Activated CD8-positive, alpha-beta memory T cell treated with anti-CD3 and anti-CD28 coated beads for 36 hours (primary cell): ENCODE data around the gene TXNDC11. TPM values are rescaled to one million over a fixed set of nuclear protein-coding genes. Genes with fewer than 3 reads are reported as not detected.

ENCODE experiments used
- CTCF ChIA-PET: fragments of 350-600 bp; sonication (Branson Sonifier 250); formaldehyde crosslinking; loops from one replicate; lab custom pipeline; 2021; ENCODE audit warnings: antibody characterized with exemption; lab: Charles Lee
- POLR2A ChIA-PET: fragments of 350-600 bp; sonication (Branson Sonifier 250); formaldehyde crosslinking; loops from one replicate; lab custom pipeline; 2021; ENCODE audit warnings: antibody characterized with exemption; lab: Charles Lee
- total RNA-seq, 2 experiments: library from RNA; stranded (reverse); gene quantifications; one replicate each; pipeline ENCODE4 v1.2.3, GENCODE V29; 2021

Gene TXNDC11, protein sequence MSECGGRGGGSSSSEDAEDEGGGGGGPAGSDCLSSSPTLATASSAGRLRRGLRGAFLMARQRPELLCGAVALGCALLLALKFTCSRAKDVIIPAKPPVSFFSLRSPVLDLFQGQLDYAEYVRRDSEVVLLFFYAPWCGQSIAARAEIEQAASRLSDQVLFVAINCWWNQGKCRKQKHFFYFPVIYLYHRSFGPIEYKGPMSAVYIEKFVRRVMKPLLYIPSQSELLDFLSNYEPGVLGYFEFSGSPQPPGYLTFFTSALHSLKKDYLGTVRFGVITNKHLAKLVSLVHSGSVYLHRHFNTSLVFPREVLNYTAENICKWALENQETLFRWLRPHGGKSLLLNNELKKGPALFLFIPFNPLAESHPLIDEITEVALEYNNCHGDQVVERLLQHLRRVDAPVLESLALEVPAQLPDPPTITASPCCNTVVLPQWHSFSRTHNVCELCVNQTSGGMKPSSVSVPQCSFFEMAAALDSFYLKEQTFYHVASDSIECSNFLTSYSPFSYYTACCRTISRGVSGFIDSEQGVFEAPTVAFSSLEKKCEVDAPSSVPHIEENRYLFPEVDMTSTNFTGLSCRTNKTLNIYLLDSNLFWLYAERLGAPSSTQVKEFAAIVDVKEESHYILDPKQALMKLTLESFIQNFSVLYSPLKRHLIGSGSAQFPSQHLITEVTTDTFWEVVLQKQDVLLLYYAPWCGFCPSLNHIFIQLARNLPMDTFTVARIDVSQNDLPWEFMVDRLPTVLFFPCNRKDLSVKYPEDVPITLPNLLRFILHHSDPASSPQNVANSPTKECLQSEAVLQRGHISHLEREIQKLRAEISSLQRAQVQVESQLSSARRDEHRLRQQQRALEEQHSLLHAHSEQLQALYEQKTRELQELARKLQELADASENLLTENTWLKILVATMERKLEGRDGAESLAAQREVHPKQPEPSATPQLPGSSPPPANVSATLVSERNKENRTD
- total RNA-seq, result 10 to 100 TPM; 32.1 to 36.1 TPM

GRCh38 chr16:11742536-11743307 lies at the start of gene TXNDC11:
Gene TXNDC11, minus strand, starts transcription at chr16:11742857. Its CDS starts 127 bp downstream, at chr16:11742730.
- POLR2A ChIA-PET, result interaction anchor here (0.7 to 3.9 kb wide), 9 partner anchors 8 to 487 kb away, joined by 3 to 33 read pairs (median 4); partner anchors contain the start of genes GSPT1, RSL1D1, SOCS1 and ZC3H7A

DNA sequence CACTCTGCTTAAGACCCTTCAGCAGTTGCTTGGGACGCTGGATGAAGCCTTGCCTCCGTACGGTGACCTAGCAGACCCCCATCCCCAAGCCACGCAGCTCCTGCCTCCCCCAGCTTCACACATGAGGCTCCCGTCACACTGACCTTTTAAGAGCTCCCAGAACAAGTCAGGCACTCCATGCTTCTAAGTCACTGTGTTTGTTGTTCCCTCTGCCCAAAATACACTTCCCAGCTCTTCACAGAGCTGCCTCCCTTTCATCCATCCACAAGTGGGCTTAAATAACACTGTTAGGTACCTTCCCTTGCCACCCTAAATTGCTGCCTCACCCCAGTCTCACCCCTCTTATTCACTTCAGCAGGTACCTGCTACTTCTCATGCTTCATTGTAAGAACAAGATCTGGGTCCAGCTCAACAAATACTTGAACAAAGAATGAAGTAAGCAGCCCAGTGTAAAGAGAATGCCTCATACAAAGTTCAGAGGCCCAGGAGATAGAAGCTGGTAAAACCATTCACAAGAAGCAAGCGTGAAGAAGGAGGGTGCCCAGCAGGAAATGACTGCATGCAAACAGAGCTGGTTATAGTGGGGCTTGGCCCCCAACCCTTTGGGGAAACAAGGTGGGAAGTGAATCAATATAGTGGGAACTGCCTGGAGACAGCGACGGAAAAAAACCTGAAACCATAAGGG lies 48.6 kb upstream of the TXNDC11 start:
- CTCF ChIA-PET, result interaction anchor here (0.6 to 1.5 kb wide), 3 partner anchors 8 to 383 kb away, joined by 3 to 4 read pairs (median 3); no protein-coding TSS in a partner anchor

More at GRCh38 chr16:11742536-11743307, at the start of gene TXNDC11:
- CTCF ChIA-PET, result interaction anchor here (0.7 to 3.3 kb wide), 3 partner anchors 18 to 181 kb away, joined by 3 to 19 read pairs (median 3); partner anchors contain the start of gene ZC3H7A

GRCh38 chr16:11788914-11789313 lies 46.3 kb upstream of the TXNDC11 start:
- ChIA-PET CTCF (no interaction called here), POLR2A (no interaction called here)

More for the DNA sequence above, 48.6 kb upstream of the TXNDC11 start:
- POLR2A ChIA-PET, result no interaction called here

DNA sequence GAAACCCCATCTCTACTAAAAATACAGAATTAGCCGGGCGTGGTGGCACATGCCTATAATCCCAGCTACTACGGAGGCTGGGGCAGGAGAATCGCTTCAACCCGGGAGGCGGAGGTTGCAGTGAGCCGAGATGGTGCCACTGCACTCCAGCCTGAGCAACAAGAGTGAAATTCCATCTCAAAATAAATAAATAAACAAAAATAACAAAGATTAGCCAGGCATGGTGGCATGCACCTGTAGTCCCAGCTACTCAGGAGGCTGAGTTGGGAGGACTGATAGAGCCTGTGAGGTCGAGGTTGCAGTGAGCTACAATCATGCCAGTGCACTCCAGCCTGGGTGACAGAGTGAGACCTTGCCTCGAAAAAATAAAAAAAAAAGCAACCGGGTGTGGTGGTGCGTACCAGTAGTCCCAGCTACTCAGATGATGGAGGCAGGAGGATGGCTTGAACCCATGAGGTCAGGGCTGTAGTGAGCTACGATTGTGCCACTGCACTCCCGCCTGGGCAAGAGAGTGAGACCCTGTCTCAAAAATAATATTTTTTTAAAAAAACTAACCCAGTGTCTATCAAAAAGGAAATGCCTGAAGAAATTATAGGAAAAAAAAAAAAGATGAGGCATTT lies 42.4 kb upstream of the TXNDC11 start:
- ChIA-PET POLR2A (interaction anchor here (0.7 to 2.0 kb wide), 2 partner anchors 12 to 14 kb away, joined by 5 to 8 read pairs; partner anchors contain the start of gene ZC3H7A), CTCF (interaction anchor here (0.7 to 3.0 kb wide), 2 partner anchors 12 to 17 kb away, joined by 3 to 15 read pairs; partner anchors contain the start of gene ZC3H7A)

DNA sequence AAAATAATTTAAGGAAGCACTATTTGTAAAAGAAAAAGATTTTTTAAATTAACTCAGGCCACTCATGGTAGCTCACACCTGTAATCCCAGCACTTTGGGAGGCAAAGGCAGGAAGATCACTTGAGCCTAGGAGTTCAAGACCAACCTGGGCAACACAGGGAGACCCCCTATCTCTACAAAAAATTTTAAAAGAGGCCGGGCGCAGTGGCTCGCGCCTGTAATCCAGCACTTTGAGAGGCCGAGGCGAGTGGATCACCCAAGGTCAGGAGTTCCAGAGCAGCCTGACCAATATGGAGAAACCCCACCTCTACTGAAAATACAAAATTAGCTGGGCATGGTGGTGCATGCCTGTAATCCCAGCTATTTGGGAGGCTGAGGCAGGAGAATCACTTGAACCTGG lies 41.7 kb upstream of the TXNDC11 start:
- ChIA-PET POLR2A (interaction anchor here (1.3 to 2.0 kb wide), 3 partner anchors 11 to 42 kb away, joined by 3 to 8 read pairs (median 4); partner anchors contain the start of genes TXNDC11 and ZC3H7A), CTCF (interaction anchor here (3.0 kb wide), 1 partner anchor 13 kb away, joined by 15 read pairs; the partner anchor contains the start of gene ZC3H7A)

DNA sequence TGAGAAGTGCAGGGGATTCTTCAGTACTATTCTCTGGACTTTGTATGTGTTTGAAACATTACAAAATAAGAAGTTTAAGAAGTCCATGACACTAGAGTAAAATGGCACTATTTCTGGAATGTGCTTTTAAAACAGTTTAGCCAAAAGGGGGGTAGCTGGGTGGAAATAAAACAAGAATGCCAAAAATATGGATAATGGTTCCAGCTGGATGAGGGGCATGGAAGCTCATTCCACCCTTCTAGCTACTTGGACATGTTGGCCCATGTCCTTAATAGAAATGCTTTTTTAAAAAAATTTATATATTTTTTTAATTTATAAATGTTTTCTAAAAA lies 41.3 kb upstream of the TXNDC11 start:
- ChIA-PET CTCF (interaction anchor here (3.0 kb wide), 1 partner anchor 13 kb away, joined by 15 read pairs; the partner anchor contains the start of gene ZC3H7A), POLR2A (interaction anchor here (1.3 to 2.0 kb wide), 3 partner anchors 11 to 41 kb away, joined by 3 to 8 read pairs (median 4); partner anchors contain the start of genes TXNDC11 and ZC3H7A)

DNA sequence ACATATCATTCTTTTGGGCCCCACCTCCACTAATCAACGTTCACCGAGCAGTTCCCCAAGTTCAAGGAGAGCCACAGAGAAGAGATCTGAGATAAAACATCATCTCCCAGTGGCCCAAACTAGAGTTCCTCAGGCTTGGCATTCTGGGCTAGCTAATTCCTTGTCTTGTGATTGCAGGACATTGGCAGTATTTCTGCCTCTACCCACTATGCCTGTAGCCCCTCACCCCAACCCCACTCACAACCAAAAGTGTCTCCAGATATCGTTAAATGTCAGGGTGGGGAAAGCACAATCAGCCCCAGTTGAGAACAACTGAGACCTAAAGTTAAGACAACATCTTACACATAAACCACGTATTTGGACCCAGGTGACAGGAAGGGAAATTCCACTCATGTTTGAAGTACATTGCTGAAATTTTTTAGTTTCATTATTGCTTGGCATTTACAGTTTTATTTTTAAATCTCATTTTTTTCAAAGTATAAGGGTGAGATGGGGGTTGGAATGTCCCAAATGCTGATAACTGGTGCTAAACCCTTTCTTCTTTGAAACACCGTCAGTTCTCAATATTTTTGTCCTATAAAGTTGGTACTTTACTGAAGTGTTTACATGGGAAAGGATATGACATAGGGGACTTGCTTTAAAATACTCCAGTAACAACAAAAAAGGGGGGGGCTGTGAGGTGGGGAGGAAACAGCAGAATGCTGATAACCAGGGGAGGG lies 40.8 kb upstream of the TXNDC11 start:
- POLR2A ChIA-PET, result interaction anchor here (1.0 to 2.0 kb wide), 4 partner anchors 12 to 41 kb away, joined by 3 to 8 read pairs (median 6); partner anchors contain the start of genes TXNDC11 and ZC3H7A

DNA sequence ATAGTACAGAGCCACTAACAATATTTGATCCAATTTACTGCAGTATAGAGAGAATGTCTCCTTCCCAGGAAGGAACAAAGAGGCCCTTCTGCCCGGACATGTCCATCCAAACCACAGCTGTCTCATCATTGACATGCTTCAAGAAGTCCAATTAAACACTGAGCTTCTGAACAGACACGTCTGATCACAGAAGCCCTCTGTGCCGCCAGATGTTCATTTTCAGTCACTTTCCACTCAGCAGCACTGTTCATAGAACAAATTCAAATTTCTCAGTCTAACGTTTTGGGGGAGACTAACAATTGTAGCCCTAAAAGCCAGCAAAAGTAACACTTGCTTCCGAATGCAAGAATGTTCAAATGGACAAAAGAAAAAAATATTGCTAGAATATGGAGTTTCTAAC lies 39.1 kb upstream of the TXNDC11 start:
- ChIA-PET CTCF (interaction anchor here (0.9 to 2.0 kb wide), 2 partner anchors 15 to 117 kb away, joined by 3 to 9 read pairs; partner anchors contain the start of gene ZC3H7A), POLR2A (interaction anchor here (0.7 kb wide), 1 partner anchor 129 kb away, joined by 8 read pairs; no protein-coding TSS in a partner anchor)

More for the DNA sequence above, 40.8 kb upstream of the TXNDC11 start:
- CTCF ChIA-PET, result interaction anchor here (1.0 to 3.0 kb wide), 3 partner anchors 8 to 820 kb away, joined by 3 to 15 read pairs (median 4); partner anchors contain the start of gene ZC3H7A

GRCh38 chr16:11780991-11781680 lies 38.5 kb upstream of the TXNDC11 start:
- CTCF ChIA-PET, result interaction anchor here (2.0 kb wide), 1 partner anchor 15 kb away, joined by 9 read pairs; the partner anchor contains the start of gene ZC3H7A

DNA sequence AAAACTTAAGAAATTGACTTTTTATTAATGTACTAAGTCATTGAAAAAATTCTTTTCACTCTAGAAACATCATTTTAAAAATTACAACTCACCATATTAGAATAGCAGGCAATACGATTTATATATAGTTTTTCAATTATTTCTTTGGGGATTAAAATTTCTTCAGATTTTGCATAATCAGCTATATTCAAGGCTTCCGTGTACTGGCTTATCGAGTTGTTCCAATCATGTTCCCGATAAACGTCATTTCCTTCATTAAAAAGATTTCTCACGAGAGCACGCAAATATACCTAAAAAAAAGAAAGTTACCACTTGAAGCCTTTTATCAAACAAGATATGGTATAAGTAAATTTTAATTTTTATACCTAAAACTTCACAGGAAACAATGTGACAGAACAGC lies 36.4 kb upstream of the TXNDC11 start:
- POLR2A ChIA-PET, result no interaction called here
- CTCF ChIA-PET, result no interaction called here

More at GRCh38 chr16:11780991-11781680, 38.5 kb upstream of the TXNDC11 start:
- POLR2A ChIA-PET, result no interaction called here

DNA sequence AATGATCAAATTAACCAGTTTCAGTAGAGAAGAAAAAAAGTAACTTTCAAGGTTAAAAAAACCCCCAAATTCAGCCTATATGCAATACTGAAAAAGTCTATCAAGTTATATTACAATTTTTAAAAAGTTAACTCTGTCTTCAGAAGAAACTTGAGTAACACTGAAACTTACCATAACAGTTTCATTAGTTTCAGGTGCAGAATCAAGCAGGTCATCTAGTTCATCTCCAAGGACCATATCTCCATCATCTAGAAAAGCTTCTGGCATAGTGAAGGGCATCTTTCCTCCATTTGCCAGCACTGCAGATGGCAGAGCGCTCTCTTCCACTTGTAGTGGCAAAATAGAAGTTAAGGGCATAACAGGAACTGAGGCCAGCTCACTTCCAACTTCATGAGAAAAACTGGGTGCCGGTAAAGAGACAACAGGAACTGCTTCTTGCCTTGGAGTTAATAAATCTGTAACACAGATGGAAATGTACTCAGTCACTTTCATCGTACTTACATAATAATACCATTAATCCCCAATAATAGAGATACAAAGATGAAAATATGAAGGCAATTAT lies 31.5 kb upstream of the TXNDC11 start:
- ChIA-PET POLR2A (no interaction called here), CTCF (no interaction called here)

DNA sequence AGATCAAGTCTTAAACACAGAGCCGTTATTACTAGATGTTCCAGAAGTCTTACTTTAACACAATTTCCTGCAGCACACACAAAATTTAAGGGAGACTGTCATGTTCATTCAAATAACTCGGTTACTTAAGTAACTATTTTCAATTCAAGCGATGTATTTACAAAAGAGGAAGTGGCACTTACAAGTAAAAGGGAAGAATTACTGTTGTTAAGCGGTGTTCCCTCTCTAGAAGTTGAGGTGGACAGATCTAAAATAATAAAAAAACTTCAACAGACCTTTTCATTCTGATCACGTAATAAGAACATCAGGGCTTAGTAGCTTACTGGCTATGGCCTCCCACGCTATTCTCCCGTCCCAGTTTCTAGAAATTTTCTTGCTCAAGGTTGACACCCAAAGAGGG lies 26.2 kb upstream of the TXNDC11 start:
- ChIA-PET CTCF (no interaction called here), POLR2A (no interaction called here)

DNA sequence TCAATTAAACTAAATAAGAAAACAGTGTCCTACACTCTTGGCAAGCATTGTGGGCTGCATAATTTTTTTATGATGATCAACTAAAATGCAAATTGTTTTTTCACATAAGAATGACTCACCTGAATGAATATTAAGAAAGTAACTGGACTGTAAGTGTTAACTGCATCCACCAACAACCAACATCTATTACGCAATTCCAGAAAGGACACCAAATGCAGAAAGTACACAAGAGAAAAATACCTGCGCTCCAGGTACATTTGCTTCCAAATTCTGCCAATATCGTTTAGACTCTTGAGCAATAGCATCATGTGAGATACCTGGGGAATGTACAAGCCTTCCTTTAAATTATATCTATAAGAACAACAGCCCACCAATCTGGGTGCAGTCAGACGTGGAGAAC lies 19.8 kb upstream of the TXNDC11 start:
- CTCF ChIA-PET, result interaction anchor here (1.0 kb wide), 1 partner anchor 14 kb away, joined by 3 read pairs; no protein-coding TSS in a partner anchor

DNA sequence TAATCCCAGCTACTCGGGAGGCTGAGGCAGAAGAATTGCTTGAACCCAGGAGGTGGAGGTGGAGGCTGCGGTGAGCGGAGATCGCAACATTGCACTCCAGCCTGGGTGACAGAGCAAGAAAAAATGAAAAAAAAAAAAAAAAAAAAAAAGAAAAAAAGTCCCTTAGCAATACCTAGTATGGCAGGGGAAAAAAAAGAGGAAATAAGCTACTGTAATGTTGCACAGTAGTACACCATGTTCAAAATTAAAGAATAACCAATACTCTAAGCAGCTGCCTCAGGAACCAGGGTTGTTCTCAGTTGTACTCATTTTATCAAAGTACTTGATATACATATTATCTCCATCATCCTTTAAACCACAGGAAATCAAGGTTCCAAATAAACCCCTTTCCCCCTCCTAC lies 17.3 kb upstream of the TXNDC11 start:
- ChIA-PET CTCF (interaction anchor here (0.8 kb wide), 1 partner anchor 16 kb away, joined by 3 read pairs; no protein-coding TSS in a partner anchor), POLR2A (interaction anchor here (0.7 kb wide), 1 partner anchor 95 kb away, joined by 8 read pairs; no protein-coding TSS in a partner anchor)

More for the DNA sequence above, 19.8 kb upstream of the TXNDC11 start:
- POLR2A ChIA-PET, result no interaction called here
